D341Med (cell line): ENCODE results near the gene CNNM4.
A peak's percentile ranks its signal among the peaks of the same experiment; 100 is the strongest.
"Not testable (repeated sequence)": the region's sequence is repeated elsewhere in the genome, so short reads cannot be mapped to it uniquely, and the experiment has no call there.

Source experiments
- DNase-seq: peaks from one replicate; pipeline ENCODE4 v3.0.0; 2012; ENCODE audit warnings: low spot score

Gene CNNM4

GRCh38 chr2:96792772-96793749 is 32.4 kb downstream of the CNNM4 start:
- no peak for DNase-seq

- DNase-seq = no peak
These were observed 34.4 kb downstream of the CNNM4 start for GRCh38 chr2:96795076-96795475.

GRCh38 chr2:96796497-96796896 is 35.8 kb downstream of the CNNM4 start:
- DNase-seq = not testable (repeated sequence)

GRCh38 chr2:96797066-96797625 is 36.4 kb downstream of the CNNM4 start:
- no peak for DNase-seq

GRCh38 chr2:96798733-96799622 is 38.3 kb downstream of the CNNM4 start:
- DNase-seq = no peak

GRCh38 chr2:96799623-96799935 is 38.9 kb downstream of the CNNM4 start:
- DNase-seq = no peak

GRCh38 chr2:96800061-96801004 is 39.6 kb downstream of the CNNM4 start:
- no peak for DNase-seq

- DNase-seq = peak; percentile 88
These were observed 40.5 kb downstream of the CNNM4 start for GRCh38 chr2:96801005-96801785.

- DNase-seq = no peak
These were observed 41.3 kb downstream of the CNNM4 start for GRCh38 chr2:96801786-96802595.

GRCh38 chr2:96802721-96803120 is 42.0 kb downstream of the CNNM4 start:
- no peak for DNase-seq

- DNase-seq = no peak
These were observed 44.3 kb downstream of the CNNM4 start for GRCh38 chr2:96804986-96805385.

- not testable (repeated sequence) for DNase-seq
These were observed 45.2 kb downstream of the CNNM4 start for GRCh38 chr2:96805946-96806345.

- no peak for DNase-seq
These were observed 45.9 kb downstream of the CNNM4 start for GRCh38 chr2:96806468-96807126.

- no peak for DNase-seq
These were observed 46.4 kb downstream of the CNNM4 start for GRCh38 chr2:96807127-96807471.

- no peak for DNase-seq
These were observed 47.6 kb downstream of the CNNM4 start for GRCh38 chr2:96808176-96808837.

GRCh38 chr2:96809216-96809882 is 48.6 kb downstream of the CNNM4 start:
- no peak for DNase-seq

GRCh38 chr2:96809951-96810782 is 49.5 kb downstream of the CNNM4 start:
- DNase-seq = no peak
